HEK293 (cell line): ENCODE data around the gene NUCB2.
"Not testable (repeated sequence)": the region's sequence is repeated elsewhere in the genome, so short reads cannot be mapped to it uniquely, and the experiment has no call there.

Experiments used
- CTCF ChIA-PET: fragments of 350-600 bp; formaldehyde crosslinking; extraction: SDS; loops from one replicate; lab custom pipeline; 2021; ENCODE audit warnings: antibody characterized with exemption; lab: Yijun Ruan, JAX
- POLR2A ChIA-PET: fragments of 300-600 bp; formaldehyde crosslinking; extraction: SDS; loops from one replicate; lab custom pipeline; 2020; ENCODE audit warnings: antibody characterized with exemption, inconsistent platforms; lab: Yijun Ruan, JAX
- H3K27ac ChIP-seq: fragments of 200-500 bp; sonication (Bioruptor generic); 2 replicates; pipeline ENCODE4 v1.5.1; 2014; ENCODE audit warnings: low read depth, low read length, control low read depth, inconsistent platforms; ENCODE audit errors: extremely low read depth
- H3K36me3 ChIP-seq, 2 experiments: fragments of 200-500 bp in 1 of 2; sonication (Bioruptor generic) in 1 of 2; 1 replicate in 1 of 2; 2 replicates in 1 of 2; pipeline ENCODE4 v1.5.1; 2014 to 2017; ENCODE audit warnings: inconsistent platforms in 2 of 2, low read length in 2 of 2; ENCODE audit not compliant: control insufficient read depth in 2 of 2, insufficient read depth in 1 of 2
- H3K4me1 ChIP-seq: fragments of 200-500 bp; sonication (Bioruptor generic); 2 replicates; pipeline ENCODE4 v1.5.1; 2014; ENCODE audit warnings: mild to moderate bottlenecking, low read length, inconsistent platforms; ENCODE audit not compliant: control insufficient read depth, insufficient read depth
- H3K4me3 ChIP-seq: 2 replicates; pipeline ENCODE4 v1.5.1; 2011; ENCODE audit warnings: low read depth, mild to moderate bottlenecking, control low read depth, low read length, moderate library complexity
- H3K9me3 ChIP-seq: fragments of 200-500 bp; sonication (Bioruptor generic); 2 replicates; pipeline ENCODE4 v1.5.1; 2014; ENCODE audit warnings: low read depth, low read length, inconsistent platforms; ENCODE audit not compliant: control insufficient read depth, insufficient read depth
- GFI1B ChIP-seq: fragments of 450-650 bp; formaldehyde crosslinking; IDR thresholded peaks from 2 replicates; pipeline ENCODE4 v1.5.1; 2016; ENCODE audit warnings: missing biosample characterization, missing genetic modification characterization
- HOXD13 ChIP-seq: sonication (generic); formaldehyde crosslinking; IDR thresholded peaks from 2 replicates; pipeline ENCODE4 v1.8.0; 2022; ENCODE audit warnings: missing genetic modification reagents, borderline replicate concordance
- KLF8 ChIP-seq: fragments of 450-650 bp; formaldehyde crosslinking; IDR thresholded peaks from 2 replicates; pipeline ENCODE4 v1.5.1; 2016; ENCODE audit warnings: missing biosample characterization, missing genetic modification characterization
- SCRT2 ChIP-seq: fragments of 450-650 bp; formaldehyde crosslinking; IDR thresholded peaks from 2 replicates; pipeline ENCODE4 v1.5.1; 2016; ENCODE audit warnings: missing biosample characterization, missing genetic modification characterization
- TSHZ1 ChIP-seq: fragments of 450-650 bp; formaldehyde crosslinking; IDR thresholded peaks from 2 replicates; pipeline ENCODE4 v1.5.1; 2016; ENCODE audit warnings: missing biosample characterization, missing genetic modification characterization, borderline replicate concordance
- YY1 ChIP-seq: fragments of 450-650 bp; formaldehyde crosslinking; IDR thresholded peaks from 2 replicates; pipeline ENCODE4 v1.5.1; 2018; ENCODE audit warnings: missing biosample characterization, missing genetic modification characterization
- ZBTB21 ChIP-seq: fragments of 450-650 bp; formaldehyde crosslinking; IDR thresholded peaks from 2 replicates; pipeline ENCODE4 v1.5.1; 2017; ENCODE audit warnings: missing biosample characterization, missing genetic modification characterization
- ZBTB49 ChIP-seq: fragments of 450-650 bp; formaldehyde crosslinking; IDR thresholded peaks from 2 replicates; pipeline ENCODE4 v1.5.1; 2016; ENCODE audit warnings: missing biosample characterization, missing genetic modification characterization, low read depth
- ZBTB7A ChIP-seq: fragments of 450-650 bp; formaldehyde crosslinking; IDR thresholded peaks from 2 replicates; pipeline ENCODE4 v1.5.1; 2016; ENCODE audit warnings: low read depth, missing biosample characterization, missing genetic modification characterization
- ZFHX2 ChIP-seq: fragments of 450-650 bp; formaldehyde crosslinking; conservative IDR thresholded peaks from 2 replicates; pipeline ENCODE4 v1.5.1; 2016; ENCODE audit warnings: missing biosample characterization, missing genetic modification characterization
- ZFP3 ChIP-seq: fragments of 450-650 bp; formaldehyde crosslinking; IDR thresholded peaks from 2 replicates; pipeline ENCODE4 v1.5.1; 2016; ENCODE audit warnings: low read depth, missing biosample characterization, missing genetic modification characterization
- ZFP41 ChIP-seq: fragments of 450-650 bp; formaldehyde crosslinking; IDR thresholded peaks from 2 replicates; pipeline ENCODE4 v1.5.1; 2016; ENCODE audit warnings: missing biosample characterization, missing genetic modification characterization, borderline replicate concordance
- ZNF16 ChIP-seq: fragments of 450-650 bp; formaldehyde crosslinking; IDR thresholded peaks from 2 replicates; pipeline ENCODE4 v1.5.1; 2016; ENCODE audit warnings: low read depth, missing biosample characterization, missing genetic modification characterization
- ZNF174 ChIP-seq: fragments of 450-650 bp; formaldehyde crosslinking; IDR thresholded peaks from 2 replicates; pipeline ENCODE4 v1.5.0; 2017; ENCODE audit warnings: missing biosample characterization, mild to moderate bottlenecking, missing genetic modification characterization
- ZNF2 ChIP-seq: fragments of 450-650 bp; formaldehyde crosslinking; IDR thresholded peaks from 2 replicates; pipeline ENCODE4 v1.5.1; 2016; ENCODE audit warnings: missing biosample characterization, missing genetic modification characterization
- ZNF394 ChIP-seq: fragments of 450-650 bp; formaldehyde crosslinking; IDR thresholded peaks from 2 replicates; pipeline ENCODE4 v1.5.1; 2016; ENCODE audit warnings: missing biosample characterization, missing genetic modification characterization, mild to moderate bottlenecking, moderate library complexity, borderline replicate concordance
- ZNF48 ChIP-seq: fragments of 450-650 bp; formaldehyde crosslinking; IDR thresholded peaks from 2 replicates; pipeline ENCODE4 v1.5.1; 2016; ENCODE audit warnings: missing biosample characterization, missing genetic modification characterization
- ZNF521 ChIP-seq: fragments of 450-650 bp; formaldehyde crosslinking; IDR thresholded peaks from 2 replicates; pipeline ENCODE4 v1.5.1; 2017; ENCODE audit warnings: missing biosample characterization, mild to moderate bottlenecking, missing genetic modification characterization
- ZNF560 ChIP-seq: fragments of 450-650 bp; formaldehyde crosslinking; IDR thresholded peaks from 2 replicates; pipeline ENCODE4 v1.5.1; 2017; ENCODE audit warnings: missing biosample characterization, missing genetic modification characterization, borderline replicate concordance
- ZNF621 ChIP-seq: fragments of 450-650 bp; formaldehyde crosslinking; IDR thresholded peaks from 2 replicates; pipeline ENCODE4 v1.5.1; 2017; ENCODE audit warnings: missing biosample characterization, missing genetic modification characterization
- ZNF654 ChIP-seq: fragments of 450-650 bp; formaldehyde crosslinking; IDR thresholded peaks from 2 replicates; pipeline ENCODE4 v1.5.1; 2016; ENCODE audit warnings: low read depth, missing biosample characterization, missing genetic modification characterization
- ZNF677 ChIP-seq: fragments of 450-650 bp; IDR thresholded peaks from 2 replicates; pipeline ENCODE4 v1.5.0; 2018; ENCODE audit warnings: missing biosample characterization, mild to moderate bottlenecking, missing genetic modification characterization, moderate library complexity
- ZNF701 ChIP-seq: fragments of 450-650 bp; formaldehyde crosslinking; IDR thresholded peaks from 2 replicates; pipeline ENCODE4 v1.5.1; 2016; ENCODE audit warnings: missing biosample characterization, missing genetic modification characterization
- ZNF707 ChIP-seq: fragments of 450-650 bp; formaldehyde crosslinking; IDR thresholded peaks from 2 replicates; pipeline ENCODE4 v1.5.1; 2016; ENCODE audit warnings: missing biosample characterization, missing genetic modification characterization
- ZNF747 ChIP-seq: fragments of 450-650 bp; formaldehyde crosslinking; IDR thresholded peaks from 2 replicates; pipeline ENCODE4 v1.5.1; 2016; ENCODE audit warnings: missing biosample characterization, missing genetic modification characterization
- TF ChIP-seq, protein P1 (sequence below): fragments of 450-650 bp; formaldehyde crosslinking; IDR thresholded peaks from 2 replicates; pipeline ENCODE4 v1.5.1; 2016; ENCODE audit warnings: missing biosample characterization, missing genetic modification characterization
- TF ChIP-seq, protein P2 (sequence below): fragments of 450-650 bp; formaldehyde crosslinking; IDR thresholded peaks from 2 replicates; pipeline ENCODE4 v1.5.1; 2016; ENCODE audit warnings: missing biosample characterization, missing genetic modification characterization

The NUCB2 gene

GRCh38 chr11:17276236-17277023 lies at the start of gene NUCB2 (continued):
- TF ChIP-seq HOXD13 (no peak; the same call in 1 of the 2 replicates), ZNF2 (tag by site-specific recombination) (peak; percentile 59; the same call in 1 of the 2 replicates), ZNF560 (tag by site-specific recombination) (no peak), ZNF16 (tag by site-specific recombination) (no peak), ZNF48 (tag by site-specific recombination) (no peak), ZFP41 (tag by site-specific recombination) (no peak), KLF8 (tag by site-specific recombination) (peak; percentile 38; the same call in 1 of the 2 replicates), YY1 (tag by site-specific recombination) (peak; percentile 64; the same call in 1 of the 2 replicates), ZNF174 (tag by site-specific recombination) (no peak), ZNF621 (tag by site-specific recombination) (no peak), ZNF707 (no peak), ZNF747 (no peak), ZNF654 (tag by site-specific recombination) (no peak), ZNF677 (tag by site-specific recombination) (no peak), ZNF394 (tag by site-specific recombination) (0 out of 2 replicates have a peak, but pooled peaks have one; percentile 11), GFI1B (no peak), ZNF521 (tag by site-specific recombination) (no peak), ZNF701 (tag by site-specific recombination) (no peak), ZBTB7A (tag by site-specific recombination) (no peak), ZBTB49 (tag by site-specific recombination) (no peak), SCRT2 (tag by site-specific recombination) (peak; percentile 34; the same call in 1 of the 2 replicates), TSHZ1 (no peak), ZBTB21 (tag by site-specific recombination) (0 out of 2 replicates have a peak, but pooled peaks have one; percentile 15), ZFP3 (tag by site-specific recombination) (no peak), ZFHX2 (tag by site-specific recombination) (peak; percentile 97)
- TF ChIP-seq, protein P1, sequence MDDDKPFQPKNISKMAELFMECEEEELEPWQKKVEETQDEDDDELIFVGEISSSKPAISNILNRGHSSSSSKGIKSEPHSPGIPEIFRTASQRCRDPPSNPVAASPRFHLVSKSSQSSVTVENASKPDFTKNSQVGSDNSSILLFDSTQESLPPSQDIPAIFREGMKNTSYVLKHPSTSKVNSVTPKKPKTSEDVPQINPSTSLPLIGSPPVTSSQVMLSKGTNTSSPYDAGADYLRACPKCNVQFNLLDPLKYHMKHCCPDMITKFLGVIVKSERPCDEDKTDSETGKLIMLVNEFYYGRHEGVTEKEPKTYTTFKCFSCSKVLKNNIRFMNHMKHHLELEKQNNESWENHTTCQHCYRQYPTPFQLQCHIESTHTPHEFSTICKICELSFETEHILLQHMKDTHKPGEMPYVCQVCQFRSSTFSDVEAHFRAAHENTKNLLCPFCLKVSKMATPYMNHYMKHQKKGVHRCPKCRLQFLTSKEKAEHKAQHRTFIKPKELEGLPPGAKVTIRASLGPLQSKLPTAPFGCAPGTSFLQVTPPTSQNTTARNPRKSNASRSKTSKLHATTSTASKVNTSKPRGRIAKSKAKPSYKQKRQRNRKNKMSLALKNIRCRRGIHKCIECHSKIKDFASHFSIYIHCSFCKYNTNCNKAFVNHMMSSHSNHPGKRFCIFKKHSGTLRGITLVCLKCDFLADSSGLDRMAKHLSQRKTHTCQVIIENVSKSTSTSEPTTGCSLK (tag by site-specific recombination), result no peak
- TF ChIP-seq, protein P2, sequence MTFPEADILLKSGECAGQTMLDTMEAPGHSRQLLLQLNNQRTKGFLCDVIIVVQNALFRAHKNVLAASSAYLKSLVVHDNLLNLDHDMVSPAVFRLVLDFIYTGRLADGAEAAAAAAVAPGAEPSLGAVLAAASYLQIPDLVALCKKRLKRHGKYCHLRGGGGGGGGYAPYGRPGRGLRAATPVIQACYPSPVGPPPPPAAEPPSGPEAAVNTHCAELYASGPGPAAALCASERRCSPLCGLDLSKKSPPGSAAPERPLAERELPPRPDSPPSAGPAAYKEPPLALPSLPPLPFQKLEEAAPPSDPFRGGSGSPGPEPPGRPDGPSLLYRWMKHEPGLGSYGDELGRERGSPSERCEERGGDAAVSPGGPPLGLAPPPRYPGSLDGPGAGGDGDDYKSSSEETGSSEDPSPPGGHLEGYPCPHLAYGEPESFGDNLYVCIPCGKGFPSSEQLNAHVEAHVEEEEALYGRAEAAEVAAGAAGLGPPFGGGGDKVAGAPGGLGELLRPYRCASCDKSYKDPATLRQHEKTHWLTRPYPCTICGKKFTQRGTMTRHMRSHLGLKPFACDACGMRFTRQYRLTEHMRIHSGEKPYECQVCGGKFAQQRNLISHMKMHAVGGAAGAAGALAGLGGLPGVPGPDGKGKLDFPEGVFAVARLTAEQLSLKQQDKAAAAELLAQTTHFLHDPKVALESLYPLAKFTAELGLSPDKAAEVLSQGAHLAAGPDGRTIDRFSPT (tag by site-specific recombination), result 0 out of 2 replicates have a peak, but pooled peaks have one; percentile 43

DNA sequence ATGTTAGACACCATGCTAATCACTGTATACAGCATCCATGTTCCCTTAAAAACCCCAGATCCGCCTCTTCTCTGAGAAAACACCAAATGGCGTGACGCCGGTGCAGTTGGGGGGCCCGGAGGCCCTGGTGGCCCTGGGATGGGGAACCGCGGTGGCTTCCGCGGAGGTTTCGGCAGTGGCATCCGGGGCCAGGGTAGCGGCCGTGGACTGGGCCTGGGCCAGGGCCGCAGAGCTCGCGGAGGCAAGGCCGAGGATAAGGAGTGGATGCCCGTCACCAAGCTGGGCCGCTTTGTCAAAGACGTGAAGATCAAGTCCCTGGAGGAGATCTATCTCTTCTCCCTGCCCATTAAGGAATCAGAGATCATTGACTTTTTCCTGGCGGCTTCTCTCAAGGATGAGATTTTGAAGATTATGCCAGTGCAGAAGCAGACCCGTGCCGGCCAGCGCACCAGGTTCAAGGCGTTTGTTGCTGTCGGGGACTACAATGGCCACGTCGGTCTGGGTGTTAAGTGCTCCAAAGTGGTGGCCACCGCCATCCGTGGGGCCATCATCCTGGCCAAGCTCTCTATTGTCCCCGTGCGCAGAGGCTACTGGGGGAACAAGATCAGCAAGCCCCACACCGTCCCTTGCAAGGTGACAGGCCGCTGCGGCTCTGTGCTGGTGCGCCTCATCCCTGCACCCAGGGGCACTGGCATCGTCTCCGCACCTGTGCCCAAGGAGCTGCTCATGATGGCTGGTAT lies 48.2 kb upstream of the NUCB2 start:
- POLR2A ChIA-PET, H3K4me3 ChIP-seq, H3K4me1 ChIP-seq, H3K9me3 ChIP-seq, H3K36me3 ChIP-seq, H3K27ac ChIP-seq: not testable (repeated sequence)
- CTCF ChIA-PET, result interaction anchor here (2.1 to 2.5 kb wide), 4 partner anchors 11 to 276 kb away, joined by 6 to 24 read pairs (median 17); no protein-coding TSS in a partner anchor
